Hypothalamus (tissue), 51 donors: Measurements from ENCODE around the gene SLC5A7.

Experiments
- DNase-seq, 51 donors: peaks; one replicate each; lab custom pipeline; 2025; lab: John Stamatoyannopoulos, UW

The SLC5A7 gene

GRCh38 chr2:107986278-107987217, at the start of gene SLC5A7:
Gene SLC5A7, plus strand, starts transcription at chr2:107986524. Its CDS starts 1,632 bp downstream, at chr2:107988156.
- DNase-seq, result no peak

GRCh38 chr2:107961395-107961794, 24.9 kb upstream of the SLC5A7 start:
- no peak for DNase-seq

GRCh38 chr2:107964185-107964584, 22.1 kb upstream of the SLC5A7 start:
- no peak for DNase-seq

GRCh38 chr2:107984707-107985106, 1.6 kb upstream of the SLC5A7 start:
- DNase-seq, result no peak

DNA sequence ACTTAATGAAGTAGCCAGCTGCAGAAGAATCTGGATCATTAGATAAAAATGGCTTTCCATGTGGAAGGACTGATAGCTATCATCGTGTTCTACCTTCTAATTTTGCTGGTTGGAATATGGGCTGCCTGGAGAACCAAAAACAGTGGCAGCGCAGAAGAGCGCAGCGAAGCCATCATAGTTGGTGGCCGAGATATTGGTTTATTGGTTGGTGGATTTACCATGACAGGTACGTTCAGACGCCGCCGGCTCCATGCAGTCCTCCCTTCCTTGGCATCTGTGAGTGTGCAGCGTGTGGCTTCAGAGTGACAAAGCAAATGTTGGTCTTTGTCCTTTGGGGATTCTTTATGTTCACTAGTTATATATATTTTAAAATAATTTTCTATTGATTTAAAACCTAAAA, 1.8 kb downstream of the SLC5A7 start:
- no peak for DNase-seq

DNA sequence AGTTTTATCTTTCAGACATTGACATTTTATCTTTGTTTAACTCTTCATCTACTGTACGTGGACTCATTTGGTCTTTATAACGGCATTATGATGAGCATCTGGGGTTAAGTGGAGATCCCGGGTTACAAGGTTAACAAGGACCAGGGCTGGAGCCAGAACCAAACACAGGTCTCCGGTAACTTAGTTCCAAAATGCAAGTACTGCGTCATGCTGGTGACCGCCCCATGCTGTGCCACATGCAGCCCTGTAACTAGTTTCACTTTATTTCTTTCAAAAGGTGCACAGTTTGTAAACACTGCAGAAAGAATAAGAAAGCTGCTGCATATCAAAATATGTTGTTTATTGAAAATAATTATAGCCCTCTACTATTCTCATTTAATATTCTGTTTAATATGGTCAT, 3.1 kb downstream of the SLC5A7 start:
- DNase-seq, result no peak

DNA sequence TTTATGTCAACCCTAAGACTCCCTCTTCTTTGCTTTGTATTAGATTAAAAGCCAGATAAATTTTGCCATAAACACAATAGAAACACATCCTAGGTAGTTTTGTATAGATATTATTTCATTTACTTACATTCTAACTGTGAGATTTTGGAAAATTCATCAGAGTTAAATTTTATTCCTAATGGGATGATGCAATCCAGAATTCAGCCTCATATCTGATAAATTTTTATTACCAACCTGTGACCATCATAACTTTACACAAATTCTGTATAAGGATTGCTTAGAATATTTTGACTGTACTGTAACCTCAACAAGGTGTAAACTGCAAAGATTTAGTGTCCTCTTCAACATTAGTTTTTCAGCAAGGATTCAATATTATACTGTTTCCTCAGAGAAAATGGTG, 4.4 kb downstream of the SLC5A7 start:
- no peak for DNase-seq

- DNase-seq, result no peak
These were observed 5.7 kb downstream of the SLC5A7 start for GRCh38 chr2:107992069-107992468.

- no peak for DNase-seq
These were observed 12.8 kb downstream of the SLC5A7 start for GRCh38 chr2:107999158-107999557.

GRCh38 chr2:108010912-108011591, 24.7 kb downstream of the SLC5A7 start:
- DNase-seq, result no peak

GRCh38 chr2:108013305-108013704, 27.0 kb downstream of the SLC5A7 start:
- no peak for DNase-seq

DNA sequence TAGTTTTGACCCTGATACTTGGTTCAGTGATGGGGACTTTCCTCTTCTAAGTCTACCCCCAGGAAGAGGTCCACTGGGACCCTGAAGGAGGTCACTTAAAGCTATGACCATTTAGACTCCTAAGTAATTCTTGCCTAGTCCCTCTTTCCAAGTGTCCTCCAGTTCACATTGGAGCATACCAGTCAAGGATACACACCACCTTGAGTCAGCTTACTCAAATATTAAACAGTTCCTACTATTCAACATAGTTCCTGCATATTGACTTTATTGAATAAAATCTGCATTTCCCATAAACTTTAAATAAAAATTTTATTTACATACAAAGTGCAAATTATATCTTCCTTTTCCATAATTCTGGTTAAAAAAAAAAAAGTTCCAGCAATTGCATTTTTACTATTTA, 36.3 kb downstream of the SLC5A7 start:
- no peak for DNase-seq

- DNase-seq, result no peak
These were observed 37.5 kb downstream of the SLC5A7 start for GRCh38 chr2:108023776-108024175.

DNA sequence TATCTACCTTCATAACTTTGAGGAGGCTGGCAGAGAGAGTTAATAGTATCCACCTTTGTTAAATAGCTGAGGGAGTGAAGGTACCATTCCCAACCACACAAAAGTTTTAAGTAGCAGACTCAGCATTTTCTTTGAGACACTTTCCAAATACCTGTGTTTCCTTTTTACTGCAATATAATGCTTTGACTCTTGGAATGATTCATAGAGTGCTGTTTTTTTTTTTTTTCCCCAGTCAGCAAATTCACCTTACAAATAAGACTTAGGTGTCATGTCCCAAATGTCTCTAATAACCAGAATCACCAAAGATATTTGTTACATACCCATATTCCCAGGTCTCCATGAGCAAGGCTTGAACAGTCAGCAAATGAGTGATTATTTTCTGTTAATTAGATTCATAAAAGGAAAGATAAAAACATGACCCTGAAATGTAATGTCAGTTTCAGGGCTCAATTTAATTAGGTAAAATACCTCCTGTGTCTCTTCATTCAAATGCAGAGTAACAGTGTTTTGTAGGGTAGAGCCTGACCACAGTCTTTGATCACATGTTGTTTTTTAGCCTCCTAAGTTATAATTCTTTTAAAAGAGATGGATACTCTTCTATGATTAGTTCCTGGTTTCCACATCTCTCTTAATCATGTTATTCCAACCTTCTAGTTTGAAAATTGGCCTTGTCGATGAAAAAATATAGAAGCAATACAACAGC, 39.9 kb downstream of the SLC5A7 start:
- DNase-seq, result no peak

GRCh38 chr2:108029496-108029895, 43.2 kb downstream of the SLC5A7 start:
- DNase-seq, result no peak

- DNase-seq, result no peak
These were observed 43.6 kb downstream of the SLC5A7 start for GRCh38 chr2:108029912-108030311.

DNA sequence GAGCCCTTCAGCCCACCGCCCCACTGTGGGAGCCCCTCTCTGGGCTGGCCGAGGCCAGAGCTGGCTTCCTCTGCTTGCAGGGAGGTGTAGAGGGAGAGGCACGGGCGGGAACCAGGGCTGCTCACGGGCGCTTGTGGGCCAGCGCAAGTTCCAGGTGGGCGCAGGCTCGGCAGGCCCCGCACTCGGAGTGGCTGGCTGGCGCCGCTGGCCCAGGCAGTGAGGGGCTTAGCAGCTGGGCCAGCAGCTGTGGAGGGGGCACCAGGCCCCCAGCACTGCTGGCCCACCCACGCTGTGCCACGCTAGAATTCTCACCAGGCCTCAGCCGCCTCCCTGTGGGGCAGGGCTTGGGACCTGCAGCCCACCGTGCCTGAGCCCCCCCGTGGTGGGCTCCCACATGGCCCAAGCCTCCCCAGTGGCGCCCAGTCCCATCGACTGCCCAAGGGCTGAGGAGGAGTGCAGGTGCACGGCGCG, 45.2 kb downstream of the SLC5A7 start:
- DNase-seq, result no peak

DNA sequence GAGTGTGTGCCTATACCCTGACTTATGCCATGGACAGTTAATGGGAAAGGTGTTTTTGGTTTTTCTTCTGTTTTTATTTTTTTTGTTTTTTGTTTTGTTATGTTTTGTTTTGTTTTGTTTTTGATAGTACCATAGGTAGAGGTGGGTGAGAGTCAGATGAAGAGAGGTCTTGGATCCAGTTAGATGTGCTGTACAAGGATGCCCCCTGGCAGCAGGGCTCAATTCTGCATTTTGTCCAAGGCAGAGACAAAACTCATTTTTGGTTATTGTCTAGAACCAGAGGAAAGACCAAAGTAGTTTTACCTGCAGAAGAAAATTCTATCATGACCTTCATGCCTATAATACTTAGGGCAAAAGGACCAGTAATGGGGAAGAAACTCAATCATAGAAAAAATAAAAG, 48.5 kb downstream of the SLC5A7 start:
- DNase-seq, result no peak

- no peak for DNase-seq
These were observed 62.4 kb downstream of the SLC5A7 start for GRCh38 chr2:108048752-108049151.

- no peak for DNase-seq
These were observed 72.3 kb downstream of the SLC5A7 start for GRCh38 chr2:108058576-108059137.
